Small intestine (tissue), 7 donors: ENCODE results near the gene ZBTB9. TPM values are rescaled to one million over a fixed set of nuclear protein-coding genes. Genes with fewer than 3 reads are reported as not detected.
A peak's percentile ranks its signal among the peaks of the same experiment; 100 is the strongest.

Experiments
- DNase-seq, 2 donors: peaks; one replicate each; pipeline versions ENCODE4 v3.0.0 to v3.0.0-alpha.2; 2013
- FAIRE-seq: peaks from 2 replicates; lab custom pipeline; 2012; peaks lifted over from hg19 to GRCh38; lab: Jason Lieb, UNC
- H3K27ac ChIP-seq, 3 donors: one replicate each; pipeline ENCODE4 v1.5.1; 2013; ENCODE audit warnings: low read length in 2 of 3, mild to moderate bottlenecking in 2 of 3, control low read depth in 1 of 3, inconsistent platforms in 1 of 3, low read depth in 1 of 3, moderate library complexity in 1 of 3
- H3K27me3 ChIP-seq, 3 donors: one replicate each; pipeline ENCODE4 v1.6.1; 2013; ENCODE audit warnings: low read length in 3 of 3, inconsistent platforms in 1 of 3; ENCODE audit not compliant: control insufficient read depth in 3 of 3, insufficient read depth in 3 of 3
- H3K36me3 ChIP-seq, 3 donors: one replicate each; pipeline ENCODE4 v1.6.1; 2013; ENCODE audit warnings: low read length in 3 of 3, inconsistent platforms in 1 of 3, low read depth in 1 of 3, mild to moderate bottlenecking in 1 of 3, moderate library complexity in 1 of 3; ENCODE audit not compliant: control insufficient read depth in 3 of 3, insufficient read depth in 2 of 3
- H3K4me1 ChIP-seq, 3 donors: one replicate each; pipeline ENCODE4 v1.6.1; 2013; ENCODE audit warnings: low read length in 2 of 3, inconsistent platforms in 1 of 3, low read depth in 1 of 3, mild to moderate bottlenecking in 1 of 3, moderate library complexity in 1 of 3; ENCODE audit not compliant: control insufficient read depth in 3 of 3, insufficient read depth in 2 of 3
- H3K4me3 ChIP-seq, 3 donors: one replicate each; pipeline ENCODE4 v1.5.1; 2013; ENCODE audit warnings: low read length in 3 of 3, control low read depth in 1 of 3, inconsistent platforms in 1 of 3, low read depth in 1 of 3, mild to moderate bottlenecking in 1 of 3, moderate library complexity in 1 of 3
- H3K9me3 ChIP-seq, 2 donors: one replicate each; pipeline ENCODE4 v1.6.1; 2013; ENCODE audit warnings: low read depth in 1 of 2, low read length in 1 of 2; ENCODE audit not compliant: control insufficient read depth in 2 of 2, insufficient read depth in 1 of 2
- WGBS, 3 donors: extraction: QIAGEN DNeasy Blood & Tissue Kit; methylation state at CpG; one replicate each; pipeline ENCODE4 v1.1.7; 2013; 5-methylcytosine and 5-hydroxymethylcytosine counted together
- polyA plus RNA-seq, 4 donors: library from polyadenylated mRNA; stranded (reverse) in 3 of 4; unstranded in 1 of 4; fragments of 200-250 nt in 3 of 4; fragments of 120-200 nt in 1 of 4; gene quantifications; one replicate each; pipeline versions ENCODE4 v1.2.1 to v1.2.3, GENCODE V29; 2013
- donor health status: healthy with polysubstance abuse.
- donor health status: control.
- donor health status: control.
- donor health status: Bipolar disorder and iron deficiency.
- donor health status: healthy.

The ZBTB9 gene
- polyA plus RNA-seq, 4 donors: 1.6 to 8.5 (median 3.5) TPM

DNA sequence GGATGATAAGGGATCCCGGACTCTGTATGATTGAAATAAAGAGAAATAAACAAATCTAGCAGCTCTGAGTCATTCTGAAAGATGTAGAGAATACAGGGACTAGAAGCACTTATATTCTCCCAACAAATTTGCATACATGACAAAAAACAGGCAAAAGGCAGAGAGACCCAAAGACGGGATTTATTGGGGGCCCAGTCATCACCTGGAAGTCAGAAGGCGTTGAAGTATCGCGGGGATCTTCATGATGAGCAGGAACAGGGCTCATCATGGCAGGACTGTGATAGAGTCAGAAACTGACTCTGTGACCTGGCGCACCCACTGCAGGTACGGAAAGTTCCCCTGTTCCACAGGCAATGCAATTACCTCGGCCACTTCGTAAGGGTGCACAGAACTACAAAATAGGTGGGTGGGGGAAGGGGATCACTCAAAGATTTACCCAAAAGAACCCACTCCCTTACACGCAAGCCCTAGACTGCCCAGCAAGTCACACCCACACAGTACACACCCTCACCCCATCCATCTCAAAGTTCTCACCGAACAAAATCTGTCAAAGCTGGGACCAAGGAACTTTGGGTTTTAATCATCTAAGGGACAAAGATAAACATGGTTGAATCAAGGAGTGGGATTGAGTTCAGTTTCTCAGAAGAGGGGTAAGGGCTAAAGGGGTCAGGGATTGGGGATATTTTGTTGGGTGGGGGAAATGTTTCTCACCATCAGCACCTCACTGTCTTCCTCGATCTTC is 37.8 kb upstream of the ZBTB9 start:
- DNase-seq: no peak
- Histone ChIP-seq H3K4me3 (peak overlapping the region in 2 of 3 donors; percentile 58 to 85), H3K27me3 (peaks cover 0 to 10% (median 0%) of the 10 kb centered on the region in 3 donors), H3K4me1 (peaks cover 8 to 32% (median 11%) of the 10 kb centered on the region in 3 donors), H3K27ac (peak overlapping the region in 2 of 3 donors; percentile 94 to 95), H3K36me3 (peaks cover 0 to 45% (median 13%) of the 10 kb centered on the region in 3 donors), H3K9me3 (no peaks in the 10 kb centered on the region)
- WGBS, 3 donors: 26 to 37% (median 27%) methylated on average over 12 of the region's 12 CpGs
- FAIRE-seq: no peak

DNA sequence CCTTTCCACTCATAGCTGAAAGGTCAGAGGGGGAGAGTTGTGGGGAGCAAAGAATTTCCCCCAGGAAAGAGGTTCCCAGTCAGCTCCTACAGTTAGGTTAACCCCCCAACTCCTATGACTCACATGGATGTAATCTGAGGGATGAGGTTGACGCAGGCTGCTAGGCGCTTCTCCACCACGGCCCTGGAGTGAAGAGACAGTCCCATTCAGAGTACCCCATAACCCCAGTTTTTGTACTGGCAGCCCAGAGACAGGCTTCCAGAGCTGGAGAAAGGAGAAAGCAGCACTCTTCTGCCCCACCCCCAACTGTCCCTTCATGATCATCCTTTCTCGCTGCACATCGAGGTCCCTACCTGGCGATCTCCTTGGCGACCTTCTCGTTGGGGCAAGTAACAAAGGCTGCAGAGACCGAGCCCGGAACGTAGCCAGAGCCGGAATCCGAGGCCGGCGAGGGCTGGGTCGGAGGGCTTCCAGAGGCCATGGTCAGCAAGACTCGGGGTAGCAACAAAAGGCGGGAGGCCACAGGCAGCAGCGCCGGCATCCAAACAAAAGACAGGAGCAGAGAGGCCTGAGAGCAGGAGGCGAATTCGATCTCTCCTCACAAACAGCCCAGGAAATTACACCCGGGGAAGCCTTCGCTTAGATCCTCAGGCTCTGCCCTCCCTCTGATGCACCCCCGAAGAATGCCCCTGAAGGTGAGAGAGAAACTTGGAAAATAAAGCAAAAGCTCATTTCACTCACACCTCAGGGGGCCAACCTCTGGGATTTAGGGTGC is 37.1 kb upstream of the ZBTB9 start:
- Histone ChIP-seq H3K4me3 (peak overlapping the region; percentile 47 to 85 (median 58)), H3K36me3 (peaks cover 0 to 41% (median 13%) of the 10 kb centered on the region in 3 donors), H3K27me3 (peaks cover 0 to 12% (median 0%) of the 10 kb centered on the region in 3 donors), H3K9me3 (no peaks in the 10 kb centered on the region), H3K4me1 (peaks cover 8 to 31% (median 9%) of the 10 kb centered on the region in 3 donors), H3K27ac (peak overlapping the region; percentile 50 to 95 (median 94))
- DNase-seq (no peak), FAIRE-seq (no peak)
- WGBS, 3 donors: 0 to 1% (median 1%) methylated on average over 25 of the region's 25 CpGs

DNA sequence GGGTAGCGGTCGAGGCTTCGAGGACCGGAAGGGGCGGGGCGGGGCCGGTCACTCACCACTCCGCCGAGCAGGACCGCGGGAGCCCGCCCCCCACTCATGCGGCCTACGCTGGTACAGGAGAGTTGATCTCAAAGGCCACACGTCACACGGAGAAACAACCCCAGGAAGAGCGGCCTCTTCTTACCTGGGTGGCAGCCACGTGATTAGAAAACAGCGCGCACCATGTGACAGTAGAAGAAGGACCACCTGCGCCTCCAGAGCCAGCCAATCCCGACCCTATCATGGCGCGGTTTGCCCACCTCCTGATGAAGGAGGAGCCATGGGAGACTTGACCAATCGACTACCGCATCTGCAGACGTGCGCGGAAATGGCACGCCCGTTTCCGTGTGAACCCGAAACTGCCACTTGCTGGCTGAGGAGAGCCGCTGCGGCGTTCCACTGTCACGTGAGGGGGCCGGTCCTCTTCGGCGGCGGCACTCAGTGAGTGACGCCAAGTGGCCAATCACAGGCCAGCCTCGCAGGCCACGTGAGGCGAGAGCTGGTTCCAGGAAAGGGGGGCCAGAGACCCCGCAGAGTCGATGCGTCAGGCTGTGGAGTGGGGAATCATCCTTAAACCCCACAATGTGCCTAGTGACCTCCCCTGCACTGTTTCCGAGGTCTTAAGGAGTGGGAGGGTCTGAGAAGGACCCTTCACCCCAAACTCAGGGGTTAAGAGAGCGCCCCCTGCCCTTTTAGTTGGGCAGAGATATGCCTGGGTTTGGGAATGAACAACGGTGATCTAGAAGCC is 36.3 kb upstream of the ZBTB9 start, which contains the start of gene CUTA:
TSS of gene CUTA (minus strand) at position 205 of the 787 bp plus-strand sequence. CDS start at position 98, 107 bp downstream.
- Histone ChIP-seq H3K36me3 (peaks cover 0 to 34% (median 7%) of the 10 kb centered on the region in 3 donors), H3K9me3 (no peaks in the 10 kb centered on the region), H3K4me3 (peak within 1 kb of the TSS; percentile 47 to 85 (median 58)), H3K4me1 (peaks cover 8 to 31% (median 9%) of the 10 kb centered on the region in 3 donors), H3K27ac (peak within 1 kb of the TSS; percentile 87 to 97 (median 95)), H3K27me3 (peaks cover 0 to 12% (median 0%) of the 10 kb centered on the region in 3 donors)
- FAIRE-seq: peak; percentile 5
- WGBS, 3 donors: 0 to 1% (median 0%) methylated on average over 43 to 51 of the region's 51 CpGs
- DNase-seq: peak; percentile 100

DNA sequence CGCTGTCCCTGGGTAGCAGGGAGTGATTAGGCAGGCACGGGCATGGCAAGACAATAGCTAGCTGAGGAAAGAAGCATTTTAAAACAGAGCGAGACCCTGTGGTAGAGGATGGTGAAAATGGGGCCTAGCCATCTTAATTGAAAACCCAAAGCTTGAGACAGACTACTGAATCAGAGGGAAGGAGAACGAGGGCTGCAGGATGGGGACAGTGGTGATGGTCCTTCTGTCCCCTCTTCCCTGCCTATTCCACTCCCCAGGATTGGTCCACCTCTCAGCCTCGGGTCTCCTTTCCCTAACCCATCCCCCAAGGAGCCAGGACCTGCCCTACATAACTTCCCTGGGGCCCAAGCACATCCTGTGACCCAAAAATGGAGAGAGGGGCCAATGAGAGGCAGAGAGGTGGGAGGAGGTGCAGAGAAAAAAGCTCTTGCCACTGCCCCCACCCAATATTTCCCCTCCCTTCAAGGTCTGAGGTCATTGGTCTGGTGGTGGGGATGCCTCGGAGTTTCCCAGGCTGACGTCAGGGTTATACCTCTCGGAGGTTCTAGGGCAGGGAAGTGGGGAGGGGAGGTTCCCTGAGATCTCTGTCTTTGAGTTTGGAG is 35.6 kb upstream of the ZBTB9 start:
- peaks cover 0 to 27% (median 5%) of the 10 kb centered on the region in 3 donors for H3K36me3 ChIP-seq
- peaks cover 0 to 12% (median 0%) of the 10 kb centered on the region in 3 donors for H3K27me3 ChIP-seq
- DNase-seq: no peak
- peak overlapping the region in 2 of 3 donors; percentile 39 to 59 for H3K4me3 ChIP-seq
- peak overlapping the region; percentile 87 to 97 (median 95) for H3K27ac ChIP-seq
- 40 to 48% (median 45%) methylated on average over 8 of the region's 8 CpGs for WGBS, 3 donors
- FAIRE-seq: no peak
- H3K9me3 ChIP-seq: no peaks in the 10 kb centered on the region
- H3K4me1 ChIP-seq: peaks cover 8 to 31% (median 9%) of the 10 kb centered on the region in 3 donors

DNA sequence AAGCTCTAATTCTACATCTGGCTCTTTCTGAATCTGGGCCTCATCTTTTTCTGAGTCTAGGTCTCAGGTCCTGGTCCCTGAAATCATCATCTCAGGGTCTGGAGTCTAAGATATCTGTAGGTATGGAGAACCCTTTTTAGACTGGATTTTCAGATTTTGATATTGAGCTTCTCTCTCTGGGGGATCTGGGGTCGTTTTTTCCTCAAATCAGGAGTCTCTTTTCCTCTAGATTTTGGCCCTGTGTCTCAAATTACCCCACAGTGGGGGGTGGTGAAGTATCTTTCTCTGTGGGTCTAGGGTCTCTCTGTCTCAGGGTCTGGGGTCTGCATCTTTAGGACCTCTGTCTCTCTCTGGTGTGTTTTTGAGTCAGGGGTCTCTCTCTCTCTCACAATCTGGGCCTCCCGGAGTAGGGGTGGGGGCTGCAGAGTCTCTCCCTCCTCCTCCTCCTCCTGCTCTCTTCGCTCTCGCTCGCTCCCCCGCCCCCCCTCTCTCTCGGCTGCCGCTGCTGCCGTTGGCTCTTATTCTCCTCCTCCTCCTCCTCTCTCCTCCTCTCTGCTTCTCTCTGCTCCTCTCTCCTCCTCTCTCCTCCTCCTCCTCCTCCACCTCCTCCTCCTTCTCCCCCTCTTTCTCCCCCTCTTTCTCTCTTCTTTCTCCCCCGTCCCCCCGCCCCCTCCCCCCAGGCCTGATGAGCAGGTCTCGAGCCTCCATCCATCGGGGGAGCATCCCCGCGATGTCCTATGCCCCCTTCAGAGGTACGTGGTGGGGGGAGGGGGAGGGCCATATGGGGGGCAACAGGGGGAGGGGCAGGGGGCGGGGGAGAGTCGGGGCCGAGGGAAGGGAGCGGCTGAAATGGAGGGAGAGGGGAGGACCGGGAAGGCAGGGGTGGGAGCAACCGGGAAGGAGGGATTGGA is 34.5 kb upstream of the ZBTB9 start, which contains the start of gene SYNGAP1:
TSS of gene SYNGAP1 (plus strand) at position 486 of the 911 bp plus-strand sequence. CDS start at position 686, 200 bp downstream.
- Histone ChIP-seq H3K36me3 (peaks cover 0 to 17% (median 4%) of the 10 kb centered on the region in 3 donors), H3K4me1 (peaks cover 10 to 38% (median 10%) of the 10 kb centered on the region in 3 donors), H3K27me3 (peaks cover 0 to 12% (median 0%) of the 10 kb centered on the region in 3 donors), H3K9me3 (no peaks in the 10 kb centered on the region), H3K27ac (peak within 1 kb of the TSS in 2 of 3 donors; percentile 95 to 97), H3K4me3 (peak within 1 kb of the TSS in 1 of 3 donors; percentile 34)
- 6 to 10% (median 8%) methylated on average over 15 to 22 of the region's 22 CpGs for WGBS, 3 donors
- DNase-seq: peak in 1 of 2 donors; percentile 40
- no peak for FAIRE-seq

DNA sequence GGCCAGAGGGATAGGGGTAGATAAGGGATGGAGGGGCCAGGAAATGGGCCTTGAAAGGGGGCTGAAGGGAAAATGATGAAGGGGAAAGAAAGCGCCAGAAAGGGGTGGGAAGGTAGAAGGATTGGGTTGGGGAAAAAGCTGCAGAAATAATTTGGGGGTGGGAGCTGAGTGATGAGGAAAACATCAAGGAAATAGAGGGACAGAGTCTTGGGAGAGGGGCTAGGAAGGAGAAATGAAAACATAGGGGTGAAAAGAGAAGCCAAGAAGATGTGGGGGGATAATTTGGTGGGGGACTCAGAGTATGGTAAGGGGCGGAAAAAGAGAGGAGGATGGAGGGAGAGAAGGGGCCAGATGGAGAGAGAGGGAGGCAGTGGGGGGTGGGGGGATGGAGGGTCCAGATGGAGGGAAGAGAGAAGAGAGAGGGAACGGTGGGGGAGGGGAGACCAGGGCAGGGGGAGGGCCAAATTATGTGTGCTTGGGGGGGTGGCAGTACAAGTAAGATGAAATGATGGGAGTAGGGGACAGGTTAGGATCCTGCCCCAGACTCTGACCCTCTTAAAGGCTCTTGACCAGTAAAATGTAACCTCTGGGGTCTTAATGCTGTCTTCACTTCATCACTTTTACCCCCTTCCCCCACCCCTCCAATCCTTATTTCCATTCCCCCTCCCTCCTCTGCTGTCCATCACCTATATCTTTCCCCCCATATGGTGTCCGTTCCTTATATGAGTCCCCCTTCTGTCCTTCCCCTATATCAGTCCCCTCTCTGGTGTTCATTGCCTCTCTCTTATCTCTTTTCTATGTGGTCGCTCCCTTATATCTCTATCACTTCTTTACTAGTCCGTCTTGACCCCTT is 33.7 kb upstream of the ZBTB9 start:
- Histone ChIP-seq H3K4me3 (peak overlapping the region in 1 of 3 donors; percentile 23), H3K36me3 (peaks cover 0 to 8% (median 0%) of the 10 kb centered on the region in 3 donors), H3K4me1 (peaks cover 12 to 40% (median 13%) of the 10 kb centered on the region in 3 donors), H3K9me3 (no peaks in the 10 kb centered on the region), H3K27ac (no peak overlapping the region), H3K27me3 (peaks cover 0 to 12% (median 0%) of the 10 kb centered on the region in 3 donors)
- no peak for FAIRE-seq
- no peak for DNase-seq
- WGBS, 3 donors: 61 to 69% (median 67%) methylated on average over 6 of the region's 6 CpGs
